ENCODE results near the gene SRGAP1.

GRCh38 chr12:63889721-63890509 lies 45.4 kb downstream of the SRGAP1 start:
- TF ChIP-seq POLR2A (IDR thresholded peaks at IDR 0.05; ENCODE audit: low read depth, low read length) (no peak), POLR2AphosphoS5 (IDR thresholded peaks at IDR 0.05; ENCODE audit: low read depth, low read length) (no peak)
